Activated CD4-positive, CD25-positive, alpha-beta regulatory T cell treated with anti-CD3 and anti-CD28 coated beads, Interleukin-2, amount 50 U/mL, for 16 hours (primary cell): ENCODE results near the gene GET4.
"Not testable (repeated sequence)": the region's sequence is repeated elsewhere in the genome, so short reads cannot be mapped to it uniquely, and the experiment has no call there.

Source experiments
- DNase-seq: peaks from one replicate; pipeline ENCODE4 v3.0.0-alpha.2; 2020; ENCODE audit warnings: low read depth, low spot score

GET4 gene

DNA sequence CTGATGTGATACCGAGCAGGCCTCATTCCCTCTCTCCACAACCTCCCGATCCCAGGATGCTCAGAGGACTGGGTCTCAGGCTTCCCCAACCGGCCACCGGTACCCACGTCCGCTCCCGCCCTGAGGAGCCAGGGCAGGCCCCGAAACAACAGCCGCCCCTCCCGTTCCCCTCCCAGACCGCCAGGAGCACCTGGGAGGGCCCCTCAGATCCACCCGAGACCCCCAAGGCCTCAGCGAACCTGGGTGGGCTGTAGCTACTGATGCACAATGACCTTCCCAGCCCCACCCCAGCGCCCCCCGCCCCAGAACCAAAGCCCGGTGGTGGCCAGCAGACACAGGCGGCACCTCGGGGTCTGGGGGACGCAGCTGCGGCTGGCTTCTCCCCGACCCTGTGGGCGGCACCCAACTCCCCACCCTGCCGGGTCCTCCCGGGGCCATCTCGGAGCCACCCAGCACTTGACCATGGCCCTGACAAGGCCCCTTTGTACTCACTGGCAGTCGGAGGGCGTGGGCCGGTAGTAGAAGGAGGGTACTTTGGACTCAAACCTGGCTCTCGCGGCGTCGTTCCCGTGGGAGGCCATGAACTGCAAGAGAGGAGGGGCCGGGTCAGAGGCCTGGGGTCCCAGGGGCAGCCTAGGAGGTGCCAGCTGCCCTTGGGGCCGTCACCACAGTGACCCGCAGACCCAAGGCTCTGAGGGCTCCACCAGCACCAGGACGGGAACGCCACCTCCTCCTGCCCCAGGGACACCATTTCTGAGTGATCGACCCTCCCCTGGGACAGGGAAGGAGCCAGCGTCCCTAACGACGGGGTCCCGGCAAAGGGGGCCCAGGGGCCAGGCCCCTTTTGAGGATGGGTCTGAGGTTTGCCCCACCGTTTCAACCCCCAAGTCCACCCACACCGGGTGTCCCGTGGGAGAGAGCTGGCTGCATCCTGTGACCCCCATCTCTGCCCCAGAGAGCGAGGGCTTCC is 50.0 kb downstream of the GET4 start:
- DNase-seq, result no peak

DNA sequence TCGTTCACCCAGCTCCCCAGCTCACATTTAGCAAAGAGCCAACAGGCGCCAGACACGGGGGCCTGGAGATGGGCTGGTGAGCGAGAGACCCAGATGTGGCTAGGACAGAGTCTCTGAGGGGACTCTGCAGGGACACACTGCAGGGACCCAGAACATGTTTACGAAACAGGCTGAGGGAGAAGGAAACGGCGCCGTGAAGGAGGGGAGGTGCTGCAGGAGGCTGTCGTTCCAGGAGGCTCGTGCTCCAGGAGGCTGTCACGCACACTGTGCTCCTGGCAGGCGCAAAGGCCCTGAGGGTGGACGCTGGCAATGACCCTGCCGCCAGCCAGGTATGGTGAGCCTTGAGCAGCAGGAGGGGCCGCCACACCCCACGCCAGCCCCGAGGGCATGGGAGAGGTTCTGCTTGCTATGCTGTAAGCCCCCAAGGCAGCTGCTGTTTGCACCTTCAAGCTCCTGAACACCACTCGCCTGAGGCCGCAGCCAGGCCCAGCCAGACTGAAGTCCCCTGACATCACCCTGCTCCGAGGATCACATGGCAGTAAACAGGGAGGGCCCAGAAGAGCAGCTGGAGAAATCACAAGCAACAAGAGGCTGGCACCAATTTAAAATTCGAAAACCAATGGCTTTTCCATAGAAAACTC is 50.8 kb downstream of the GET4 start:
- no peak for DNase-seq

DNA sequence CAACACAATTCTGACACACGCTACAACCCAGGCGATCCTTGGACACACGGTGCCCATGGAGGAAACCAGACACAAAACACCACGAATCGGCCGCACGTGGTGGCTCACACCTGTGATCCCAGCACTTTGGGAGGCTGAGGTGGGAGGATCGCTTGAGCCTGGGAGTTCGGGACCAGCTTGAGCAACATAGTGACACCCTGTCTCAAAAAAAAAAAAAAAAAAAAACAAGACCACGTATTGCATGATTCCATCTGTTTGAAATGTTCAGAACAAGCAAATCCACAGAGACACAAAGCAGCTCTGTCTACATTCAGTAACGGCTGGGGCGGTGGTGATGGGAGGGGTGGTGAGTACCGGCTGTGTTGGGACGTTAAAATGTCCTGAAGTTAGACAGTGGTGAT is 53.0 kb downstream of the GET4 start:
- no peak for DNase-seq

DNA sequence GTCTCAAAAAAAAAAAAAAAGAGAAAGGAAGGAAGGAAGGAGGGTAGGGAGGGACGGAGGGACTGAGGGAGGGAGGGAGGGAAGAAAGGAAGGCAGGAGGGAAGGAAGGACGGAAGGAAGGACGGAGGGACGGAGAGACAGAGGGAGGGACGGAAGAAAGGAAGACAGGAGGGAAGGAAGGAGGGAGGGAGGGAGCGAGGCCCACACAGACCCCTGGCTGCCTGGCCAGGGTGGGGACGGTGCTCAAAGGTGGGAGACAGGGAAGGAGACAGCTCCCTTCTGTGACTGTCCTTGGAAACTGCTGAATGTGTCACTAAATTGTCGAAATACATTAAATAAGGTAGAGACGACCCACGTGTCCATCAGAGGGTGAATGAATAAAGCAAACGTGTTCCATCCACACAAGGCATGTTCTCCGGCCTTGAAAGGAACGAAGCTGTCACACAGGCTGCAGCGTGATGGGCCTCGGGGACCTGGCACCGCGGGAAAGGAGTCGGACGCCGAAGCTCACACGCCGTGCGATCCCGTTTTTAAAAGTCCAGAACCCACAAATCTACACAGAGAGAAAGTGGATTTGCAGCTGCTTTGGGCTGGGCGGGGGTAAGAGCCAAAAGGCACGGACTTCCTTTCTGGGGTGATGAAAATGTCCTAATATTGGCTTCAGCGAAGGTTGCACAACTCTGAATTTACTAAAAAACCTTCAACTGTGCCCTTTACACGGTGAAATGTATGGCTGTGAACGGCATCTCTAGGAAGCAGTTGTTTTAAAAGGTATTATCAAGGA is 54.8 kb downstream of the GET4 start:
- DNase-seq, result no peak

DNA sequence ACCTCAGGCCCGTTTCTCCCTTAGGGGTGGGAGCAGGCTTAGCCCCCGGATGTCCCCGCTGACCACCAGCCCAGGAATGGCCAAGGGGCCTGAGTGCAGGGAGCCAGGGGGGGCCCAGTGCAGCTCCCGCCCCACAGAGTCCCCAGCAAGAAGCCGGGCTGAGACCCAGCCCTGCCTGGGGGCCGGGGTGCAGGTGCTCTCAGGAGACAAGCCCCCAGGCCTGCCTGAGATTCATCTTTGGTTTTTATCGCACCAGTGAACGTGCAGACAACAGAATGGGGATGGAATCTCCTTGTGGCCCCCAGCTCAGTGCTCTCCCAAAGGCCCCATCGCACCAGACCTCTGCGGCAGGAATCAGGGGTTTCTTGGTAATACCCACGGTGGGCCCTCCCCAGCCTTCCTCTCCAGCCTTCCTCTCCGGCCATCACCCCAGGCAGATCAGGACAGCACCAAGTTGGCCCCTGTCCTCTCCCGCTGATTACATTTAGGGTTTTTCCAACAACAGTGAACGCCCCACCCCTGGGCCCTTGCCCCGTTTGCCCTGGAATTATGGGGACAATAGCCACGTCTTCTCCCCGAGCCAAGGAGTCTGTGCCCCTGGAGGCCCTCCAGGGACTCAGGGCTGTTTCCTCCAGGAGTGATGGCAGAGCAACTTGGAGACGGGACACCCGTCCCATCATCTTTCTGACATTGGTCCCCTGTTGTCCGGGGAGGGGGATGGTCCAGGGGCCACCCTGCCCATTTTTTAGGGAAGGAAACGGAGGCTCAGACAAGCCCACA is 55.7 kb downstream of the GET4 start:
- DNase-seq, result no peak

DNA sequence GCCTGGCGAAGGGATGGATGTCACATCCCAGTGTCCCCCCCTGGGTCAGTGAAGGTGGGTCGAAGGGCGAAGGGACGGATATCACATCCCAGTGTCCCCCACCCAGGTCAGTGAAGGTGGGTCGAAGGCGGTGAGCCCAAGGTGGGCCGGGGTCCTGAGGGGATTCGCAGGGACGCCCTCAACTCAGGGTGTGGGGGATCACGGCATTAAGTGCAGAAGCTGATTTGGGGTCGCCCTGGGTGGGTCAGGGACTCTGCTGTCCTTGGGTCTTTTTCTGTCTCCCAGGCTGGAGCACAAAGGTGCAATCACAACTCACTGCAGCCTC is 56.3 kb downstream of the GET4 start:
- no peak for DNase-seq

DNA sequence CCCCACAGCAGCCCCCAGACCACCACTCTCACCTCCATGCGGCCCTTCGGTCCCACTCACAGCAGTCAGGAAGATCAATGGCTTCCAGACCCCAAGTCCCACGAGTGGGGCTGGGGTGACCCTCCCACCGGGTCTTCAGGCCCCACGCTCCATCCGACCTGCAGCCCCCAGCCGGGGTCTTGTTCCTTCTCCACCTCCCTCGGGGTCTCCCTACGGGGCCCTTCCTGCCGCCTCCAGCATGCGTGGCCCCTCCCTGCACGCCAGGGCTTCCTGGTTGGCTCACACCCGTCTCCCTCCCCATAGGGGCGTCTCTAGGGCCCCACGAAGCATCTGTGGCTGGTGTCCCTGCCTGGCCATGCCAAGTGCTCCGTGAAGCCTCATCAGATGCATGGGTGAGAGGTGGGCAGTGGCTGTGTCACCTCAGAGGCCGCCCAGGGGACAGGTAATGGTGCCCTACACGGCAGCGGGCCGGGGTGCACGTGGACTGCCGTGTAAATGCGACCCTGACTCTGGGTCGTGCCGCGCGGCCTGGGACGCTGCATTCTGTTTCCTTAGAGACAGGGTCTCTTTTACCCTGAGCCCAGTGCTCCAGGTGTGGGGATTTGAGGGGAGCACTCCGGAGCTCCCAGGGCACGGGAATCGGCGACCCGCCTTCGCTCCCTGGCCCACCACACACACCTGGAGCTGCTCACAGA is 58.3 kb downstream of the GET4 start:
- DNase-seq, result no peak

DNA sequence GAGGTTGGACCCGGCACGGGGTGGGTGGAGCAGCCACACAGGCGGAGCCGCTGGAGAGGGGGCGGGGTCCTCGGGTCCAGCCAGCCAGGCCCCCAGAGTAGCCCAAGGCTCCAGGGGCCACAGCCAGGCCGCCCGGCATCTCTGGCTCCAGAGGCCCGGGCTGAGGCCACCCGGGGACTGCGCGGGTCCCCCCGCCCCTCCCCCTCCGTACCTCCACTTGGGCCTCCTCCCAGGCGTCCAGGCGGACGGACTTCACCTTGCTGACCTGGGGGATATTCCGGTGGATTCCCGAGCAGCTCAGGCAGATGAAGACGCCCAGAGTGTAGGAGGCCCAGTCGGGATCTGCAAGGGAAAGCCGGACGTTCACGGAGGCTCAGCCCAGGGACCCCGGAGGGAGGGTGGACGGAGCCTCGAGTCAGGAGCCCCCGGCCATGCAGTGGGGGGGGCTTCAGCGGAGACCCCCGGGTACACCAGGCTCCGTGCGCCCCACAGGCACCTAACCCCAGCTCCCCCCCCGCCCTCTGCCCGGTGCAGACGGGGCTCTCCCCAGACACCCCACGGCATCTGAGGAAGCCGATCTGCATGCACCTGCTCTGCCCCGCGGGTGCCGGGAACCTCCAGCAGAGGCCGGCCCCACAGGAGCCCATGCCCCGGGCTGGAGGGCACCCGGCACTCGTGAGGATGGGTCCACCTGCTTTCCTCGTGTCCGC is 59.0 kb downstream of the GET4 start:
- DNase-seq, result no peak

DNA sequence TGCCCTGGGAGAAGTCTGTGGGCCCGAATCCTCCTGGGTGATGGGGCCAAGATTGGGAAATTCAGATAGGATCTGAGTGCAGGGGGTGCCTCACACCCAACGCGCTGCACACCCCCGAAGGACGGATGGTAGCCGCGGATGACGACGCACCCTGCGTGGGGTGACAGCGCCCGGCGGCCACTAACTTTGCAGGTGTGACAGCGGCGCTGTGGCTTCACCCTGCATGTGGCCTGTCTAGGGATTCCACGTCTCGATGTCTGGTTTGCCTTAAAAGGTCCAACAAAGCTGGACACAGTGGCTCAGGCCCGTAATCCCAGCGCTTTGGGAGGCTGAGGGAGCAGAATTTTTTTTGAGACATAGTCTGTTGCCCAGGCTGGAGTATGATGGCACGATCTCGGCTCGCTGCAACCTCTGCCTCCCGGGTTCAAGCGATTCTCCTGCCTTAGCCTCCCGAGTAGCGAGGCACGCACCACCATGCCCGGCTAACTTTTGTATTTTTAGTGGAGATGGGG is 59.6 kb downstream of the GET4 start:
- DNase-seq, result no peak

DNA sequence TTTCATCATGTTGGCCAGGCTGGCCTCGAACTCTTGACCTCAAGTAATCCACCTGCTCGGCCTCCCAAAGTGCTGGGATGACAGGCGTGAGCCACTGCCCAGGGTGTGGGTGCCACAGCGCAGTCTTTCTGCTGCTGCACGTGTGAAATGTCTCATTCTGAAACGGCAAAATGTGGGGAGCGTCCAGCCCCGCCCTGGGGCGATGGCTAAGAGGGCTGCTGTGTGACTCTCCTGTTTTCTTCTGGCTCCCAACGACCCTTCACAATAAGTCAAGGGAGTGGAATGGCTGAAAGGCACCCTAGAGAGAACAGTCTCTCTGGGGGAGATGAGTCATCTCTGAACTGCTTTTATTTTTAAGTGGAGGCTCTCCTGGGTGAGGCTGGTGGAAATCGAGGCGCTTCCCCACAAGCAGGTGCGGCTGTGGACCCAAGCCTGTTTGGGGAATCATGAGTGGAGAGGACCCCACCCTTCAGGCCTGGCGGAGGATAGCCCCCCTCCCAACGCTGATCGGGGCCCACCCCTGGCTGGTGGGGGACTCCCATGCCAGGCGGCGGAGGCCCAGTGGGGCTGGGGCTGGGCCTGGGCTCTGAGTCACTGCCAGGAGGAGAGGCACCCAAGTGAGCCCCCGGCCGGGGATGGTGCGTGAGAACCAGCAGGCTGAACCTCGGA is 60.2 kb downstream of the GET4 start:
- DNase-seq, result no peak

DNA sequence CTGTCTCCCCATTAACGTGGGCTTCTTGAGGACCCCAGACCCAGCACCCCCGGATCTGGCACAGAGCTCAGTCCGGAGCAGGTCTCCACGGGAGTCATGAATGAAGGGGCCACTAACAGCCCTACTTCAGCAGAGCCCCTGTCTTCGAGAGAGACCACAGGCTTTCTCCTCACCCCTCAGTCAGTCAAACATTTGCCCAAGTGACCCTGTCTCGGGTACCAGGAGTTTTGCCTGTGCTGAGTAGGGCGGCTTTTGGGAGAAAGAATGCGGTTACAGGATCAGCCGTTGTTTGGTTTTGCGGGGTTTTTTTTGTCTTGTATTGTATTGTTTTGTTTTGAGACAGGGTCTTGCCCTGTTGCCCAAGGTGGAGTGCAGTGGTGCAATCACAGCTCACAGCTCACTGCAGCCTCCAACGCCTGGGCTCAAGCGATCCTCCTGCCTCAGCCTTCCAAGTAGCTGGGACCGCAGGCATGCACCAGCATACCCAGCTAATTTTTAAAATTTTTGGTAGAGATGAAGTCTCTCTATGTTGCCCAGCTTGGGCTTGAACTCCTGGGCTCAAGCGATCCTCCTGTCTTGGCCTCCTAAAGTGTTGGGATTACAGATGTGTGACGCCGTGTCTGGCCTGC is 61.6 kb downstream of the GET4 start:
- DNase-seq, result no peak

DNA sequence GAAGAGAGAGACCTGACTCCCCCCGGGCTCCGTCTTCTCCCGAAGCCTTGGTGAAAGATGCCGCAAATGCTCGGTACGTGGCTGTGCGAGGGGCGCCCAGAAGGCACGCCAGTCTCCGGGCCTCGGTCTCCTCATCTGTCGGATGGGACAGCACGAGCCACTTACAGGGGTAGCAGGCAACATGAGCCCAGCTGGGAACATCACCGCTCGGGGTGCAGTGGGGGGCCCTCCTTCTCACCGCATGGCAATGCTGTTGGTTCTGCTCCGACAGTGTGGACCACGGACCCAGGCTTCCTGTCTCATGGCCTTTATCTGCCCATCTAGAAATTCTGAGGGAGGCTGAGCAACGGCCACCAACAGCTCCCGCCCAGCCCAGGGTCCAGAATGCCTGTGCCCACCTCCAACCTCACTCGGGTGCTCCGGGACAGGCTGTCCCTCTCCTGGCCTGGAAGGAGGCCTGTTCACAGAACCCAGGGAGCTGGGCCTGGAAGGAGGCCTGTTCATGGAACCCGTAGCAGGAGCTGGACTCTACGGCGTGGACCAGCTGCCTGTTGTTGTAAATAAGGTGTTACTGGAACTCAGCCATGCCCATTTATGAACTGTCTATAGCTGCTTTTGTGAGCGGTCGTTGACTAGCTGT is 62.3 kb downstream of the GET4 start:
- no peak for DNase-seq

DNA sequence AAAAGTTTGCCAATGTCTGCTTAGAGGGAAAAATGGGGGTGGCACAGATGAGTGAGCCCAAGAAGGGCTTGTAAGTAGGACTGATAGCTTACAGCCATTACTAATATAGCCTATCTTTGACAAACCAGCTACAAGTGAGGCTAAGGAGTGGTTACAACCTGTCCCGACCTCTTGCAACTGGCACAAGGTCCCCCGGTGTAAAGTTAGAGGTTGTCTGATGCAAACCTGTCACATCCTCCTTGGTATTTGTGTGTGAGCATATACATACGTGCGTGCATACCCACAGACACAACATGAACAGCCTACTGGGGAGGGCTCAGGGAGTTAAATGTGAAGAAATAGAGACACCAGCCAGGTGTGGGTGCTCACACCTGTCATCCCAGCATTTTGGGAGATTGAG is 63.5 kb downstream of the GET4 start:
- no peak for DNase-seq

DNA sequence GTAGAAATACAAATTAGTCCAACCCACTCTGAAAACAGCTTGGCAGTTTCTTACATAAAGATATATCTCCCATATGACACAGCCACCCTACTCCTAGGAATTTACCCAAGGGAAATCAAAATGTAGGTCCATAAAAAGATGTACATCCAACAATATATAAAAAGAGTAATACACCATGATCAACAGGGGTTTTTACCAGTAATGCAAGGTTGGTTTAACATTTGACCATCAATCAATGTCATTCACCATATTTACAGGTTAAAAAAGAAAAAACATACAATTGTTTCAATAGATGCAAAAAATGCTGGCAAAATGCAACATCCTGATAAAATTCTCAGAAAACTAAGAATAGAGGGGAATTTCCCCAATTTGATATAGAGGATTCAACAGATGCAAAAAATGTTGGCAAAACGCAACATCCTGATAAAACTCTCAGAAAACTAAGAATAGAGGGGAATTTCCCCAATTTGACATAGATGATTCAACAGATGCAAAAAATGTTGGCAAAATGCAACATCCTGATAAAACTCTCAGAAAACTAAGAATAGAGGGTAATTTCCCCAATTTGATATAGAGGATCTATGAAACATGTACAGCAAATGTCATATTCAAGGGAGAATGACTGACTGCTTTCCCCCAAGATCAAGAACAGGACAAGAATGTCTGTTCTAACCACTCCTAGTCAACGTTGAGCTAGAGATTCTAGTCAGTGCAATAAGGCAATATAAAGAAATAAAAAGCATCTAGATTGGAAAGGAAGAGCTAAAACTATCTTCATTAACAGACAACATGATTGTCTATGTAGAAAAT is 64.5 kb downstream of the GET4 start:
- no peak for DNase-seq

DNA sequence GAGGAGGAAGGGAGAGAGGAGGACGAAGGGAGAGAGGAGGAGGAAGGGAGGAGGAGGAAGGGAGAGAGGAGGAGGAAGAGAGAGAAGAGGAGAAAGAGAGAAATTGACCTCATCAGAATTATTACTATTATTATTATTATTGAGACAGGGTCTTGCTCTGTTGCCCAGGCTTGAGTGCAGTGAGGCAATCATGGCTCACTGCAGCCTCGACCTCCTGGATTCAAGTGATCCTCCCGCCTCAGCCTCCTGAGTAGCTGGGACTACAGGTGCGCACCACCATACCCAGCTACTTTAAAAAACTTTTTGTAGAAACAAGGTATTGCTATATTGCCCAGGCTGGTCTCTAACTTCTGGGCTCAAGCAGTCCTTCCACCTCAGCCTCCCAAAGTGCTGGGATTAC is 67.4 kb downstream of the GET4 start:
- not testable (repeated sequence) for DNase-seq

DNA sequence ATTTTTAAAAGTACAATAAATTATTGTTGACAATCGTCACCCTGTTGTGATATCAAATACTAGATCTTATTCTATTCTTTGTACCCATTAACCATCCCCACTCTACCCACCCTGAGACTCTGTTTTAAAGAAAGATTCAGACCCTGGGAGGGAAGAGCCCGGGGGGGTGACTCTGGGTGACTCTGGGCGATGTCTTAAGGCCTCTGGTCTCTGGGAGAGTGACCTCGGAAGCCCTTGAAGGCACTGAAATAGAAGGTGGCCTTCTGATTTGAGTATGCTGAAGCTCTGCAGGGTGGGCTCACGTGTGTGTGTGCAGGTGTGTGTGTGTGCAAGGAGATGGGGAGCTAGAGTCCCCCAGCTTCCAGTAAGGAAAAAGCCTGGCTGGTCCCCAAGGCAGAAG is 68.4 kb downstream of the GET4 start:
- no peak for DNase-seq

DNA sequence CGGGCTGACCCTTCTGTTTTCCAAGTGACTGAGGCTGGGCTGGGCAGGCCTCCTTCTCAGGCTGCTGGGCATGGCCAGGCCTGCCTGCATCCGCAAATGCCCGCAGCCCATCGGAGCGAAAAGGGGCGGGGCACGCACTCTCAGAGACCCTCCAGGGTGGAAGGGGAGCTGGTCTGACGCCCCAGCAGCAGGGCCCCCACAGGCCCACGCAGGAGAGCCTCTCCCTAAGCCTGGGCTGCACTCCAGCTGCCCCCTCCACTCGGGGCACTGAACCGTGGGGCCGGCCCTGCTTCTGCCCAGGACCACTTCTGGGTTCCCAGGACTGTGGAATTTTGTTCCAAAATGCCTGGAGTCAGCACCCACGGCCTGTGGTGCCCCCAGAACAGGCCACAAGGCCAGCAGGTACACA is 68.8 kb downstream of the GET4 start:
- no peak for DNase-seq
